Epidermal melanocyte (primary cell): ENCODE measurements around the gene R3HCC1L.
"Not testable (repeated sequence)": the region's sequence is repeated elsewhere in the genome, so short reads cannot be mapped to it uniquely, and the experiment has no call there.

Experiments used
- DNase-seq: peaks from one replicate; pipeline ENCODE4 v3.0.0; 2011; ENCODE audit warnings: low spot score; ENCODE audit not compliant: insufficient read length

Gene R3HCC1L

GRCh38 chr10:98227713-98228112, 93.3 kb downstream of the R3HCC1L start:
- not testable (repeated sequence) for DNase-seq

- not testable (repeated sequence) for DNase-seq
Measured at GRCh38 chr10:98228266-98228665, 93.8 kb downstream of the R3HCC1L start.

GRCh38 chr10:98231417-98231816, 97.0 kb downstream of the R3HCC1L start:
- DNase-seq, result no peak

GRCh38 chr10:98235846-98236245, 101.4 kb downstream of the R3HCC1L start:
- DNase-seq, result no peak

GRCh38 chr10:98236862-98237261, 102.4 kb downstream of the R3HCC1L start:
- no peak for DNase-seq

GRCh38 chr10:98238391-98238790, 103.9 kb downstream of the R3HCC1L start:
- no peak for DNase-seq

- no peak for DNase-seq
Measured at GRCh38 chr10:98240524-98240923, 106.1 kb downstream of the R3HCC1L start.

GRCh38 chr10:98242823-98243222, 108.4 kb downstream of the R3HCC1L start:
- DNase-seq, result no peak

GRCh38 chr10:98244141-98244540, 109.7 kb downstream of the R3HCC1L start:
- DNase-seq, result no peak

GRCh38 chr10:98244586-98244985, 110.1 kb downstream of the R3HCC1L start:
- DNase-seq, result no peak

GRCh38 chr10:98246911-98247805, 112.7 kb downstream of the R3HCC1L start:
- DNase-seq, result peak; percentile 74

- DNase-seq, result no peak
Measured at GRCh38 chr10:98248018-98248417, 113.6 kb downstream of the R3HCC1L start.

- no peak for DNase-seq
Measured at GRCh38 chr10:98249134-98249533, 114.7 kb downstream of the R3HCC1L start.

GRCh38 chr10:98251399-98251798, 116.9 kb downstream of the R3HCC1L start:
- no peak for DNase-seq

GRCh38 chr10:98252464-98252863, 118.0 kb downstream of the R3HCC1L start:
- no peak for DNase-seq

- no peak for DNase-seq
Measured at GRCh38 chr10:98253499-98253898, 119.0 kb downstream of the R3HCC1L start.

- DNase-seq, result no peak
Measured at GRCh38 chr10:98254234-98254974, 119.9 kb downstream of the R3HCC1L start.

- DNase-seq, result no peak
Measured at GRCh38 chr10:98255146-98255877, 120.9 kb downstream of the R3HCC1L start.

- no peak for DNase-seq
Measured at GRCh38 chr10:98256692-98257091, 122.2 kb downstream of the R3HCC1L start.

- DNase-seq, result no peak
Measured at GRCh38 chr10:98257198-98257597, 122.7 kb downstream of the R3HCC1L start.

GRCh38 chr10:98257961-98258360, 123.5 kb downstream of the R3HCC1L start:
- DNase-seq, result no peak
